GM19455 (cell line): ENCODE data around the gene SPIB.
"Not testable (repeated sequence)": the region's sequence is repeated elsewhere in the genome, so short reads cannot be mapped to it uniquely, and the experiment has no call there.

ENCODE experiments used
- ATAC-seq: cut with Tn5 transposase; IDR thresholded peaks from one replicate; pipeline ENCODE4 v1.9.1; 2021; ENCODE audit not compliant: unreplicated experiment

Gene SPIB

DNA sequence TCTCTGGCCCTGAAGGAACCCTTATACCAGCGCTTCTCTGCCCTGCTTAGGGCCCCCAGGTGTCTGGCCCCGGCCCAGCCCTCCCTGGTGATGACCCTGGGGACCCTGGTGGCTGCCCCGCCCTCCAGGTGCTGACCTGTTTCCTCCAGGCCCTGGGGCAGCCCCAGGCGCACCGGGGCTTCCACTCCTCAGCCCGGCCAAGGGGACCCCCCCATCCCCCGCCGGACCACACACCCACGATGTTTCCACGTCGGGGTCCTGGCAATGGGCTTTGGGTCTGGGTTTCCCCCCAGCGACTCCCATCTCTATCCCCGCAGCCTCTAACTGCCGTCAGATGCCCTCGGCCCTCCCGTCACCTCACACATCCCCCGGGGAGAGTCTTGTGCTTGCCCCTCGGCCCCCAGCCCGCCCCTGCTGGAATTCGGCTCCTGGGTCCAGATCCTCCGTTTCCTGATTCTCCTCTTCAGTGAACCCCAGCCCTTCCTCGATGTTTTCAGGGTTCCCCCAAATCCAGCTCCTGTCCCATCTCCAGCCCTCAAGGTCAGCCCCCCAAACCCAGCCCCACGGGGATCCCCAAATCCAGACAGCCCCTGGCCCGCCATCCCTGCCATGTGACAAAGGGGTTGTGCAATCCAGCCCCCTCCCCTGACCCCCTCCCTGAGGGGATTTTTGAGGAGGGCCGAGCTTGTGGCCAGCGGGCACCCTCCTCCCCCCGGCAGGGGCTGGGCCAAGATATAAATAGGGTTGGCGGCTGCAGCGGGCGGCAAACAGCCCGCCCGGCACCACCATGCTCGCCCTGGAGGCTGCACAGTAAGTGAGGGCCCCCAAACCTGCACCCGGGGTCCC, at the start of gene SPIB:
Gene SPIB (plus strand): TSS at position 763 of the 846 bp plus-strand sequence. CDS start 25 bp downstream, at position 788.
- no peak for ATAC-seq

DNA sequence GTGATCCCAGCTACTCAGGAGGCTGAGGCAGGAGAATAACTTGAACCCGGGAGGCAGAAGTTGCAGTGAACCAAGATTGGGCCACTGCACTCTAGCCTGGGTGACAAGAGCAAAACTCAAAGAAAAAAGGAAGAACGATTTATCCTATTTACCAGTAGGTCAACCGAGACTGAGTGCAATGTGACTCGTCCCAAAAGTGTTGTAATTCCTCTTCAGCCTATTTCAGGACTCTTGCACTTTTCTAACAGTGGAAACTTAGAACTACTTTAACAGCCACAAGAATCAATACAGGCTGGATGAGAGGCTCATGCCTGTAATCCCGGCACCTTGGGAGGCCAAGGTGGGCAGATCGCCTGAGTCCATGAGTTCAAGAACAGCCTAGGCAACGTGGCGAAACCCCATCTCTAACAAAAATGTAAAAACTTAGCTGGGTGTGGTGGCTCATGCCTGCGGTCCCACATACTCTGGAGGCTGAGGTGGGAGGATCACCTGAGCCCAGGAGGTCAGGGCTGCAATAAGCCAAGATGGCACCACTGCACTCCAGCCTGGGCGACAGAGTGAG, 46.7 kb upstream of the SPIB start:
- ATAC-seq = no peak

DNA sequence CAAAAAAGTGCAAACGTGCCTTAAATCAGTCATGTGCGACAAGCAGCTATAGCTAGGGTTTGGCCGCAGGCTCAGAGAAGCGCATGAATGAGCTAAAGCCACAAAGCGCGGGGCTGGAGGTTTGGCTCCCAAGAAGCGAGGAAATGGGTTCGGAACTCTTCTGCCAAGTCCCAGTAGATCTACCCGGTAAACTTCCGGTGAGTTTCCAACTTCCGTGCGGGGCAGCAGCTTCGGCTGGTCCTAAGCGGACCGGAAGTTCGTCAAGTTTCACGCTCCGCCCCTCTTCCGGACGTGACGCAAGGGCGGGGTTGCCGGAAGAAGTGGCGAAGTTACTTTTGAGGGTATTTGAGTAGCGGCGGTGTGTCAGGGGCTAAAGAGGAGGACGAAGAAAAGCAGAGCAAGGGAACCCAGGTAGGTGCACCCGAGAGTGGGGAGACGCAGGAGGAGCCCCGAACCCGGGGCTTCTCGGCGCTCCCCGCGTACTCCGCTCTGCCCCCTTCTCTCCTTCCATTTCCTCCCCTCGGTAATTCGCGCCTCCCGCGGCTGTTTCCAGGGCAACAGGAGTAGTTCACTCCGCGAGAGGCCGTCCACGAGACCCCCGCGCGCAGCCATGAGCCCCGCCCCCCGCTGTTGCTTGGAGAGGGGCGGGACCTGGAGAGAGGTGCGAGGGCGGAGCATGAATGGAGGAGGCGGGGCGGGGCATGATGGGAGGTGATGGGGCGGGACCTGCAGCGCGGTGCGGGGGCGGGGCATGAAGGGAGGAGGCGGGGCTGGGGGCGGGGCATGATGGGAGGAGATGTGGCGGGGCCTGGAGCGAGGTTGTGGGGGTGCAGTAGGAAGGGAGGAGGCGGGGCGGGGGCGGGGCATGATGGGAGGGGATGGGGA, 42.3 kb upstream of the SPIB start, which contains the start of gene NR1H2:
Gene NR1H2 (plus strand): TSS at position 292 of the 885 bp plus-strand sequence. CDS start 1,149 bp downstream, outside the sequence.
- peak; percentile 79 for ATAC-seq

DNA sequence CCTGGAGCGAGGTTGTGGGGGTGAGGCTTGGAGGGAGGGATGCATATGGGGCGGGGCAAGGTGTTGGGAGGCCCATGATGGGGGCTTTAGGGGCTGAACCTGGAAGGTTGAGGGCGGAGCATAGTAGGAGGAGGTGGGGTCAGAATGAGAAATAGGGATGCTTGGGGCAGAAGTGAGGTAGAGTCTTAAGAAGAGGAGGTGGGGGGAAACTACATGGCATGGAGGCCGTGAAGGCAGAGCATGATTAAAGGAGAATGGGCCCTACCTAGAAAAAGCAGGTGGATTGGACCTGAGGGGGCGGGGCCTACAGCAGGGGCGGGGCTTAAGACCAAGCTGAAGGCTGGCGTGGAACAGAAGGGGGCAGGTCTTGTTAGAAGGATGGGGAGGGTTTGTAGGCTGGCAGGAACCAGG, 41.7 kb upstream of the SPIB start:
- ATAC-seq = no peak

DNA sequence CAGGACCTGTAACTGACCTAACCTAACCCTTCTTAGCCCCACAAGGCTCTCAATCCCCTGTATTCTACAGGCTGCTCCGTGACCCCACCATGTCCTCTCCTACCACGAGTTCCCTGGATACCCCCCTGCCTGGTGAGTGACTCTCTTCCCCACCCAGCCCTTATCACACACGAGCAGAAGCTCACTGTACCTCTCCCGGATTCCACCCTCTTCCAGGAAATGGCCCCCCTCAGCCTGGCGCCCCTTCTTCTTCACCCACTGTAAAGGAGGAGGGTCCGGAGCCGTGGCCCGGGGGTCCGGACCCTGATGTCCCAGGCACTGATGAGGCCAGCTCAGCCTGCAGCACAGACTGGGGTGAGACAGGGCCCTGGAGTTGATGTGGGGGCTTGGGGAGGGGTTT, 41.2 kb upstream of the SPIB start:
- no peak for ATAC-seq

DNA sequence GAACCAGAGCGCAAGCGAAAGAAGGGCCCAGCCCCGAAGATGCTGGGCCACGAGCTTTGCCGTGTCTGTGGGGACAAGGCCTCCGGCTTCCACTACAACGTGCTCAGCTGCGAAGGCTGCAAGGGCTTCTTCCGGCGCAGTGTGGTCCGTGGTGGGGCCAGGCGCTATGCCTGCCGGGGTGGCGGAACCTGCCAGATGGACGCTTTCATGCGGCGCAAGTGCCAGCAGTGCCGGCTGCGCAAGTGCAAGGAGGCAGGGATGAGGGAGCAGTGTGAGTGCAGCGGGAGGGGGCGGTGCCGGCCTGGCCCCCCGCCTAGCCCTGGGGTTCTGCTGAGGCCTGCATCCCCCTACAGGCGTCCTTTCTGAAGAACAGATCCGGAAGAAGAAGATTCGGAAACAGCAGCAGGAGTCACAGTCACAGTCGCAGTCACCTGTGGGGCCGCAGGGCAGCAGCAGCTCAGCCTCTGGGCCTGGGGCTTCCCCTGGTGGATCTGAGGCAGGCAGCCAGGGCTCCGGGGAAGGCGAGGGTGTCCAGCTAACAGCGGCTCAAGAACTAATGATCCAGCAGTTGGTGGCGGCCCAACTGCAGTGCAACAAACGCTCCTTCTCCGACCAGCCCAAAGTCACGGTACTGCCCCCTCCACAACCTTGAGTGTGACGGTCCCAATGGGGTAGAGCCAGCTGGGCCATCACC, 40.4 kb upstream of the SPIB start:
- no peak for ATAC-seq

DNA sequence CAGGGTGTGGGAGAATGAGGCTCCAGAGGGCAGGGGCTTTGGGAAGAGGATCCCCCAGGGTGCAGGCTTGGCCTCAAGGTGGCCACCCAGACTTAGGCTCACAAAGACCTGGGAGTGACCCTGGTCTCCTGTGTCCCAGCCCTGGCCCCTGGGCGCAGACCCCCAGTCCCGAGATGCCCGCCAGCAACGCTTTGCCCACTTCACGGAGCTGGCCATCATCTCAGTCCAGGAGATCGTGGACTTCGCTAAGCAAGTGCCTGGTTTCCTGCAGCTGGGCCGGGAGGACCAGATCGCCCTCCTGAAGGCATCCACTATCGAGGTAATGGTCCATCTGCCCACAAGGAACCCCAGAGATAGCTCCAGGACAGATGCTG, 39.9 kb upstream of the SPIB start:
- ATAC-seq = no peak

DNA sequence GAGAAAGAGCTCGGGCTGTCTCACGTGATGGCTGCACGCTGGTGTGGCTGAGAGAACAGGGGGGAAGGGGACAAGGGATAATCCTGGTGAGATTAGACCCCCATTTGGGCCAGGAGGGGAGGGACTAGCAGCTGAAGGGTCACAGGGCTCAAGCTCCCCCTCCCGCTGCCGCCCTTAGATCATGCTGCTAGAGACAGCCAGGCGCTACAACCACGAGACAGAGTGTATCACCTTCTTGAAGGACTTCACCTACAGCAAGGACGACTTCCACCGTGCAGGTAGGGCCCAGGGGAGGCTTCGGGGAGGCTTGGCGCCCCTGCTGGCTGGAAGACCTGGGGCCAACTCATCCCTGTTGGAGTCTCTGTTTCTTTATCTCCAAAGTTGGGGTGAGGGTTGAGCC, 39.1 kb upstream of the SPIB start:
- ATAC-seq = no peak

DNA sequence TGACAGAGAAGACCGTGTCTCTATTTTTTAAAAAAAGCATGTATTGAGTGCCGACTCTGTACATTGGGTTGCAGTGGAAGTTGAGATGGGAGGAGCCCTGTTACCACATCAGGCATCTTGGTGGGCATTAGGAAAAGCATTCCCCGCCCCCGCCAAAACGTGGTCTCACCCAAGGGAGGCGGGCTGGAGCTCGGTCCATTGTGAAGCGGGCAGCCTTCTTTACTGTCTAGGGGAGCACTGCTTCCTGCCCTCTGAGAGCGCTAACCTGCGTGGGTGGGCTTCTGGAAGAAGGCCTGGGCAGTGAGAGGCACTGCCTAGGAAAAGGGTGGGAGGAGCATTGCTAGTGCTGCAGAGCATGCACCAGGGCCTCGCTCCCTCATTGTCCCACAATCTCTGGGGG, 38.6 kb upstream of the SPIB start:
- no peak for ATAC-seq

DNA sequence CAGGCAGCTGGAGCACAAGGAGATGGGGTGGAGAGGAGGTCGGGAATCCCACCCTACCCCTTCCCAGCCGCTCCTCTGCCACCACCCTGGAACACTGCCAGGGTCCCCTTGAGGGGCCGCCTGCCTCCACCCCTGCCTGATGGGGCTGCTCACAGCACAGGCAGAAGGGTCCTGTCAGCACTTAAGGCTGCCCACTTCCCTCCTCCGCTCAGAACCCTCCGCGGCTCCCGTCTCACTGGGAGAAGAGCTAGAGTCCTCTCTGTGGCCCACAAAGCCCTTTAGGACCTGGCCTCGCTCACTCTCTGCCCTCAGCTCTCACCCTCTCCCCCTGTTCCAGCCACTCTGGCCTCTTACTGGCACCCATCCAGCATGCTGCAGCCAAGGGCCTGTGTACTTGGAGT, 38.0 kb upstream of the SPIB start:
- no peak for ATAC-seq

DNA sequence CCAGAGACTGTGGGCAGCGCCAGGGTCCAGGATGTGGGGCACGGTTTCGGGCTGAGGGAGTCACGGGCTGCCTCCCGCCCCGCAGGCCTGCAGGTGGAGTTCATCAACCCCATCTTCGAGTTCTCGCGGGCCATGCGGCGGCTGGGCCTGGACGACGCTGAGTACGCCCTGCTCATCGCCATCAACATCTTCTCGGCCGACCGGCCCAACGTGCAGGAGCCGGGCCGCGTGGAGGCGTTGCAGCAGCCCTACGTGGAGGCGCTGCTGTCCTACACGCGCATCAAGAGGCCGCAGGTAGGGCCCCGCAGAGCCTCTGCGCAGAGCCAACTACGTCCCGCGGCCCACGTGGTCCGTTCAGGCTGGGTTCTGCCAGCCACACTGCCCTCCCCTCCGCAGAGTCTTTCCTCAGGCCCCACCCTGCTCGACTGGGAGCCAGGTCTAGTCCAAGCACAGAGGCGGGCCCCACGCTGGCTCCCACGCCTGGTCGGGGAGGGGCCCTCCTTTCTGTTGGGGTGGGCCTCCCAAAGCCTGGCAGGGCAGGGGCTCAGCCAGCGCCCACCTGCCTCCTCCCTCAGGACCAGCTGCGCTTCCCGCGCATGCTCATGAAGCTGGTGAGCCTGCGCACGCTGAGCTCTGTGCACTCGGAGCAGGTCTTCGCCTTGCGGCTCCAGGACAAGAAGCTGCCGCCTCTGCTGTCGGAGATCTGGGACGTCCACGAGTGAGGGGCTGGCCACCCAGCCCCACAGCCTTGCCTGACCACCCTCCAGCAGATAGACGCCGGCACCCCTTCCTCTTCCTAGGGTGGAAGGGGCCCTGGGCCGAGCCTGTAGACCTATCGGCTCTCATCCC, 36.6 kb upstream of the SPIB start:
- no peak for ATAC-seq

DNA sequence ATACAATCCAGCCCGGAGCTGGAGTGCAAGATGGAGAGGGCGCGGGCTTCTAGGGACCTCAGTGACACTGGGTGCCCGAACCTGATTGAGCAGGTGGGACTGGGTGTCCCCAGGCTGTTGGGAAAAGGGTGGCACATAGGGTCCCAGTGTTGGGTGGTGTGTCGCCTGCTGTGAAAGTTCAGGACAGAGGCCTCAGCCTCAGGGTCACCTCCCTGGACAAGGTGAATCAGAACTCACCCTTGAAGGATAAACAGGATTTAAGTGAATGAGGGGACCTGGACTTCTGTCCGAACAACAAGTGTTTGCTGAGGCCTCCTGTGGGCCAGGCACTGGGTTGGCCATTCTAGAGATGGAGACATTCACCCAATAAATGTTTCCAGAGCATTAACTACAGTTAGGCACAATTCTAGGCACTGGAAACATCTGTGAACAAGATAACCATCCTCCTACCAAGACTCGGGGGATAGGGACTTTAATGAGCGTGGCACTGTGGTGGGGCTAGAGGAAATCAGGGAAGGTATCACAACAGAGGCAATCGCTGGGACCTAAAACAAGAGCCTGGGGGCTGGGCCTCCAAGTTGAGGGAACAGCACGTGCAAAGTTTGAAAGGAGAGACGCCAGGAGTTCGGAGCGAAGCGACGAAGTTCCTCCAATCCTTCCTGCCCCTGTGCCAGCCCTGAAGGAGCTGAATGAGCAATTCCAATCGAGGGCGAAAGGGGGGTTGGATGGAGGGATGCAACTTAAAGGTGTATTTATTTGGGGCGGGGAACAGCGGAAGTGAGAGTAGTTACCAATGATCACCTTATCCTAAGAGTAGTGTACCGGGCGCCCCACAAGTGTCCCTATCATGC, 35.5 kb upstream of the SPIB start:
- no peak for ATAC-seq

DNA sequence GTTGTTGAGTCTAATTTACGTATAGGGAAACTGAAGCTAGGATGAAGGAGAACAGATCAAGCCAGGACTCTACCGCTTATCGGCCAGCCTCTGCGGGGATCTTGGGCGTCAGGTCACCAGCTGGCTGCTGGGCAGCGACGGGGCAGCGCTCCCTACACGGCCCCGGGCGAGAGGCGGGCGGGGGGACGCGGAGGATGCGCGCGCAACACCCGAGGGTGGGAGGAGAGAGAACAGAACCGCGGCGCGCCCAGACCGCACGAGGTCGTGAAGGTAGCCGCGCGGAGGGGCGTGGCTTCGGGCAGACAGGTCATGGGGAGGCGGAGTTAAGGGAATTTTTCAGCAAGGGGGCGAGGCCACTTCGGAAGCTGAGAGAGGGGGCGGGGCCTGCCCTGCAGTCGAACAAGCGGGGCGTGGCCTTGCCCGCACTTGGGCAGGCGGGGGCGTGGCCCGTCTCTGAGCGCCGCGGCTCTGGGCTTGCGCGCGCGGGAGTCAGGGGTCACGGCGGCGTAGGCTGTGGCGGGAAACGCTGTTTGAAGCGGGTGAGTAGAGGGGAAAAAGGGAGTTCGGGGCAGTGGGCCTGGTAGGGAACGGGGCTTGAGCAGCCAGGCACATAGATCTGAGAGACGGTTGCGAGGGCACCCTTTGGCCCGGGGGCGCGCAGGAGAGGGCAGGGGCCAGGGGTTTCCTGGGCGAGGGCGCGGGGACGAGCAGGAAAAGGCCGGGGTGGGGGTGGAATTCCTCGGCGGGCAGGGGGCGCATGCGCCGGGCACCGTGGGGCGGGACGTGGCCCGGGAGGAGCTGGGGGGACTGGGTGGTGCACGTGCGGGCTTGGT, 34.7 kb upstream of the SPIB start, which contains the start of gene POLD1:
Gene POLD1 (plus strand): TSS at position 496 of the 833 bp plus-strand sequence. CDS start 14,505 bp downstream, outside the sequence.
- ATAC-seq = peak; percentile 74

DNA sequence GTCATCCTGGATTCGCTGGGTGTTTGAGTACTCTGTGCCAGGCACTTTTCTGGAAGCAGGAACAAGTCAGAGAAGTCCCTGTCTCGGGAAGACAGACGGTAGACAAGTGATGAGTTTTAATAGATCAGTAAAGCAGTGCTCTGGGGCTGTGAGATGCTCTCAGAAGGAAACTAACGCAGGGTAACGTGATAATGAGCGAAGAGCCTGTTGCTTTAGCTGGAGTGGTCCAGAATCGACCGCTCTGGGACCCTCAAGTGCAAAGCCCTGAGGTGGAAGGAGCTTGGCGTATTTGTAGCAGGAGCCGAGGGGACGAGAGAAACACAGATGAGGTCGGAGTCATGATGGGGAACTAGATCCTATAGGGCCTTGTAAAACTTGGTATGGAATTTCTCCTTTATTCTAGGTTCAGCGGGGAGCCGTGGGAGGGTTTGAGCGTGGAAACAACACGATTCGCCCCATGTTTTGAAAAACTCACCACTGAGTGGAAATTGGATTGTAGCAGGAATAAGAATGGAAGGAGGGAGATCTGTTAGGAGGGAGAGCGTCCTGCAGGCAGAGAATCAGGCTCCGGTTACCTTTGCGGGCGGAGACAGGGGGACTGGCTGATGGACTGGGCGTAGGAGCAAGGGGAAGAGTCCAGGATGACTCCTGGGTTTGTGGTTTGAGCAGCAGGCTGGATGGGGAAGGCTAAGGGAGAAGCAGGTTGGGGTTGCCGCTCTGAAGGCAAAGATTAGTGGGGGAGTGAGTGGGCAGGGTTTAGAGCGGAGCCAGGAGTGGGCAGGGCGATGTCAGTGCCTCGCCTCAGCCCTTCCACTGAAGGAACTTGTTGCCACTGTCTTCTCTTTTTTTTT, 33.8 kb upstream of the SPIB start:
- ATAC-seq = no peak

DNA sequence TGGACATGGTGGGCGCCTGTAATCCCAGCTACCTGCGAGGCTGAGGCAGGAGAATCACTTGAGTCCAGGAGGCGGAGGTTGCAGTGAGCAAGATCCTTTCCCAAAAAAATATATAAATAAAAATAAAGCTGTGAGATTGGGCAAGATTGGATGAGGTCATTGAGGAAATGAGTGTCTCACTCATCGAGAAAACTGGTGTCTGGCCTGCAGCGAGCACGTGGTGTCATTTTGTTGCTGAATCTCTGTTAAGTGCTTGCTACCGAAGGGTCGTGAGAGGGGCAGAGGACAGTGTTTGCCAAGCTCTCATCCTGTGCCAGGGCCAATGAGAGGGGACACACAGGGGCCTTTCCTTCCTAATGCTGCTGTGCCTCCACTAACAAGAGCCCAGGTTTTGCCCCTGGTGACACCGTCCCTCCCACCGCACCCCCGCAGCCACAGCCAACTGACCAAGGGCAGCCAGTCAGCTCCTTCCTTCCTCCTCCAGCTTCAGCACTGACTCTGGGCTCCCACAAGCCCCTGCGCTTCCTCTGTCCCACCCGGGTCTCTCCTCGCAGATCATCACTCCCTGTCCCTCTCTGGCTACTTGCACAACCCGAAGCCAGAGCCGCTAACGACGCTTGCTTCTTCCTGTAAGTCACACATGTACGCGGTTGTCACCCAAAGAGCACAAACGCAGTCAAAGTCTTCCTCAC, 31.4 kb upstream of the SPIB start:
- no peak for ATAC-seq

DNA sequence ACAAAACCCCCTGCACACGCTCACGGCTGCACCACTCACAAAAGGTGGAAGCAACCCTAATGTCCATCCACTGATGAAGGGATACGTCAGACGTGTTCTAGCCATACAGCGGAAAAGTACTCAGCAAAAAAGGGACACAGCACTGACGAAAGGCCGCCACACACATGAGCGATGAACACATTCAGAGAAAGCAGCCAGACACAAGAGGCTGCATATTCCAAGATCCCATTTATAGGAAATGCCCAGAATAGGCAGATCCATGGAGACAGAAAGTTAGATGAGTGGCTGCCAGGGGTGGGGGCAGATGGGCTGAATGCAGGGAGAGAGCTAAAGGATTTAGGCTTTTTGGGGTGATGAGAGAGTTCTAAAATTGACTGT, 30.9 kb upstream of the SPIB start:
- no peak for ATAC-seq

DNA sequence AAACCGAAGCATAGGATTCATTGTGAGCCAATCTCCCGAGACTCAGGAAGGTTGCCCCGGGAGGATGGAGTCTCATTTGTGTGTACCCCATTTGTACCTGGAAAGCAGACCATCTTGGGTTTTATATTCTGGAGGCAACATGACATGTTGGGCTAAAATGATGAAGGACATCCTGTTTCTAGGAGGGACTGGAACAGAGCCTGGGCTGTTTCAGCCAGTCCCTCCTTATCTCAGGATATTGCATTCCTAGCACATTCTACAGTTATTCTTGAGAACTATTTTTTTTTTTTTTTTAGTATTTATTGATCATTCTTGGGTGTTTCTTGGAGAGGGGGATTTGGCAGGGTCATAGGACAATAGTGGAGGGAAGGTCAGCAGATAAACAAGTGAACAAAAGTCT, 28.4 kb upstream of the SPIB start:
- ATAC-seq = not testable (repeated sequence)
